ENCODE data around the gene SEPTIN2. TPM values are rescaled to one million over a fixed set of nuclear protein-coding genes. Genes with fewer than 3 reads are reported as not detected.
"Not testable (repeated sequence)": the region's sequence is repeated elsewhere in the genome, so short reads cannot be mapped to it uniquely, and the experiment has no call there.

SEPTIN2 gene
- total and polyA plus RNA-seq, 7 donors = 135 to 295 (median 245) TPM

GRCh38 chr2:241291153-241291552 lies 24.6 kb upstream of the SEPTIN2 start:
- 72 to 87% methylated on average over 6 of the region's 6 CpGs for WGBS, 2 donors
- Histone ChIP-seq H3K4me1 (no peaks in the 10 kb centered on the region), H3K4me3 (no peak overlapping the region), H3K36me3 (no peaks in the 10 kb centered on the region), H3K27ac (no peak overlapping the region), H3K27me3 (no peaks in the 10 kb centered on the region), H3K9me3 (no peaks in the 10 kb centered on the region)
- DNase-seq = no peak
- intact Hi-C loops (cut with DNase I) = no loop called here
- no peak for TF ChIP-seq EP300 (IDR thresholded peaks at IDR 0.05)
- TF ChIP-seq POLR2A (IDR thresholded peaks at IDR 0.05) = no peak
- TF ChIP-seq, protein P1, sequence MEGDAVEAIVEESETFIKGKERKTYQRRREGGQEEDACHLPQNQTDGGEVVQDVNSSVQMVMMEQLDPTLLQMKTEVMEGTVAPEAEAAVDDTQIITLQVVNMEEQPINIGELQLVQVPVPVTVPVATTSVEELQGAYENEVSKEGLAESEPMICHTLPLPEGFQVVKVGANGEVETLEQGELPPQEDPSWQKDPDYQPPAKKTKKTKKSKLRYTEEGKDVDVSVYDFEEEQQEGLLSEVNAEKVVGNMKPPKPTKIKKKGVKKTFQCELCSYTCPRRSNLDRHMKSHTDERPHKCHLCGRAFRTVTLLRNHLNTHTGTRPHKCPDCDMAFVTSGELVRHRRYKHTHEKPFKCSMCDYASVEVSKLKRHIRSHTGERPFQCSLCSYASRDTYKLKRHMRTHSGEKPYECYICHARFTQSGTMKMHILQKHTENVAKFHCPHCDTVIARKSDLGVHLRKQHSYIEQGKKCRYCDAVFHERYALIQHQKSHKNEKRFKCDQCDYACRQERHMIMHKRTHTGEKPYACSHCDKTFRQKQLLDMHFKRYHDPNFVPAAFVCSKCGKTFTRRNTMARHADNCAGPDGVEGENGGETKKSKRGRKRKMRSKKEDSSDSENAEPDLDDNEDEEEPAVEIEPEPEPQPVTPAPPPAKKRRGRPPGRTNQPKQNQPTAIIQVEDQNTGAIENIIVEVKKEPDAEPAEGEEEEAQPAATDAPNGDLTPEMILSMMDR (IDR thresholded peaks at IDR 0.05) = no peak
- TF ChIP-seq POLR2AphosphoS5 (IDR thresholded peaks at IDR 0.05) = no peak

- 81% methylated on average over 6 of the region's 6 CpGs for WGBS, 2 donors
- no peak for DNase-seq
- Histone ChIP-seq H3K4me3 (no peak overlapping the region), H3K36me3 (no peaks in the 10 kb centered on the region), H3K27ac (no peak overlapping the region), H3K9me3 (no peaks in the 10 kb centered on the region), H3K27me3 (no peaks in the 10 kb centered on the region), H3K4me1 (no peaks in the 10 kb centered on the region)
- TF ChIP-seq POLR2A (IDR thresholded peaks at IDR 0.05) (no peak), POLR2AphosphoS5 (IDR thresholded peaks at IDR 0.05) (no peak), EP300 (IDR thresholded peaks at IDR 0.05) (no peak)
- TF ChIP-seq, protein P1 (IDR thresholded peaks at IDR 0.05) = no peak
- intact Hi-C loops (cut with DNase I) = no loop called here
Measured at GRCh38 chr2:241291977-241292376, 23.7 kb upstream of the SEPTIN2 start.

GRCh38 chr2:241293378-241293797 lies 22.3 kb upstream of the SEPTIN2 start:
- H3K9me3 ChIP-seq; intact Hi-C loops (cut with DNase I); H3K4me1 ChIP-seq; H3K36me3 ChIP-seq; H3K4me3 ChIP-seq; H3K27ac ChIP-seq; H3K27me3 ChIP-seq; DNase-seq: not testable (repeated sequence)
- WGBS, 2 donors = 91 to 94% methylated on average over 7 of the region's 7 CpGs

- WGBS, 2 donors = 85 to 87% methylated on average over 7 of the region's 7 CpGs
- intact Hi-C loops (cut with DNase I) = no loop called here
- Histone ChIP-seq H3K27ac (no peak overlapping the region), H3K27me3 (no peaks in the 10 kb centered on the region), H3K4me3 (no peak overlapping the region), H3K9me3 (no peaks in the 10 kb centered on the region), H3K4me1 (no peaks in the 10 kb centered on the region), H3K36me3 (no peaks in the 10 kb centered on the region)
- no peak for DNase-seq
- TF ChIP-seq EP300 (IDR thresholded peaks at IDR 0.05) (no peak), POLR2A (IDR thresholded peaks at IDR 0.05) (no peak), POLR2AphosphoS5 (IDR thresholded peaks at IDR 0.05) (no peak)
- TF ChIP-seq, protein P1 (IDR thresholded peaks at IDR 0.05) = no peak
Measured at GRCh38 chr2:241295326-241296095, 20.2 kb upstream of the SEPTIN2 start.

- H3K27ac ChIP-seq = no peak overlapping the region
- no peak for TF ChIP-seq EP300 (IDR thresholded peaks at IDR 0.05)
- TF ChIP-seq POLR2AphosphoS5 (IDR thresholded peaks at IDR 0.05) = no peak
- TF ChIP-seq, protein P1 (IDR thresholded peaks at IDR 0.05) = no peak
- no peak for TF ChIP-seq POLR2A (IDR thresholded peaks at IDR 0.05)
- intact Hi-C loops (cut with DNase I) = no loop called here
Measured at GRCh38 chr2:241296767-241297166, 19.0 kb upstream of the SEPTIN2 start.

More at GRCh38 chr2:241296767-241297166, 19.0 kb upstream of the SEPTIN2 start:
- Histone ChIP-seq H3K9me3 (no peaks in the 10 kb centered on the region), H3K4me1 (no peaks in the 10 kb centered on the region), H3K4me3 (no peak overlapping the region), H3K36me3 (no peaks in the 10 kb centered on the region), H3K27me3 (no peaks in the 10 kb centered on the region)
- WGBS, 2 donors = 94 to 97% methylated on average over 8 of the region's 8 CpGs
- no peak for DNase-seq
